Spleen (tissue), 7 donors: ENCODE data around the gene ARAP3.

Source experiments
- POLR2A ChIP-seq, 3 donors: fragments of 450-650 bp; IDR thresholded peaks; one replicate each; pipeline ENCODE4 v1.5.1; 2017; ENCODE audit warnings: antibody characterized with exemption in 3 of 3, mild to moderate bottlenecking in 1 of 3
- POLR2AphosphoS5 ChIP-seq, 3 donors: sonication (generic); formaldehyde crosslinking; IDR thresholded peaks; one replicate each; pipeline ENCODE4 v1.5.1; 2017; ENCODE audit warnings: antibody characterized with exemption in 3 of 3
- TF ChIP-seq, protein P1 (sequence below), 11 experiments: fragments of 200-600 bp in 7 of 11; fragments of 450-650 bp in 4 of 11; sonication (generic) in 4 of 11; IDR thresholded peaks in 8 of 11; conservative IDR thresholded peaks in 3 of 11; 1 replicate in 7 of 11; 2 replicates in 4 of 11; pipeline versions ENCODE4 v1.4.0 to v1.8.0; 2016 to 2021; ENCODE audit warnings: antibody characterized with exemption in 11 of 11, inconsistent platforms in 4 of 11, mild to moderate bottlenecking in 1 of 11
- donor health status: DM: no; HTN: no; CAD: no; lungs with moderate emphysema.
- donor health status: DM: no; HTN: no; CAD: no.
- donor health status: DM: no; HTN: no; CAD: no.

GRCh38 chr5:141708016-141708415, 26.0 kb upstream of the ARAP3 start:
- TF ChIP-seq, protein P1, sequence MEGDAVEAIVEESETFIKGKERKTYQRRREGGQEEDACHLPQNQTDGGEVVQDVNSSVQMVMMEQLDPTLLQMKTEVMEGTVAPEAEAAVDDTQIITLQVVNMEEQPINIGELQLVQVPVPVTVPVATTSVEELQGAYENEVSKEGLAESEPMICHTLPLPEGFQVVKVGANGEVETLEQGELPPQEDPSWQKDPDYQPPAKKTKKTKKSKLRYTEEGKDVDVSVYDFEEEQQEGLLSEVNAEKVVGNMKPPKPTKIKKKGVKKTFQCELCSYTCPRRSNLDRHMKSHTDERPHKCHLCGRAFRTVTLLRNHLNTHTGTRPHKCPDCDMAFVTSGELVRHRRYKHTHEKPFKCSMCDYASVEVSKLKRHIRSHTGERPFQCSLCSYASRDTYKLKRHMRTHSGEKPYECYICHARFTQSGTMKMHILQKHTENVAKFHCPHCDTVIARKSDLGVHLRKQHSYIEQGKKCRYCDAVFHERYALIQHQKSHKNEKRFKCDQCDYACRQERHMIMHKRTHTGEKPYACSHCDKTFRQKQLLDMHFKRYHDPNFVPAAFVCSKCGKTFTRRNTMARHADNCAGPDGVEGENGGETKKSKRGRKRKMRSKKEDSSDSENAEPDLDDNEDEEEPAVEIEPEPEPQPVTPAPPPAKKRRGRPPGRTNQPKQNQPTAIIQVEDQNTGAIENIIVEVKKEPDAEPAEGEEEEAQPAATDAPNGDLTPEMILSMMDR (IDR thresholded peaks at IDR 0.05 in 8 of 11, conservative IDR thresholded peaks at IDR 0.05 in 3 of 11) = no peak
- no peak for TF ChIP-seq POLR2A (IDR thresholded peaks at IDR 0.05)
- TF ChIP-seq POLR2AphosphoS5 (IDR thresholded peaks at IDR 0.05) = no peak
